GM19452 (cell line): ENCODE data around the gene ZNF358.

ENCODE experiments used
- ATAC-seq: cut with Tn5 transposase; IDR thresholded peaks from one replicate; pipeline ENCODE4 v1.9.1; 2021; ENCODE audit not compliant: unreplicated experiment

ZNF358 gene

GRCh38 chr19:7488736-7489353 is 27.1 kb upstream of the ZNF358 start, which contains the start of gene PEX11G:
Gene PEX11G (minus strand): TSS chr19:7489035. CDS start chr19:7489010, 25 bp downstream.
- ATAC-seq: peak; percentile 70

DNA sequence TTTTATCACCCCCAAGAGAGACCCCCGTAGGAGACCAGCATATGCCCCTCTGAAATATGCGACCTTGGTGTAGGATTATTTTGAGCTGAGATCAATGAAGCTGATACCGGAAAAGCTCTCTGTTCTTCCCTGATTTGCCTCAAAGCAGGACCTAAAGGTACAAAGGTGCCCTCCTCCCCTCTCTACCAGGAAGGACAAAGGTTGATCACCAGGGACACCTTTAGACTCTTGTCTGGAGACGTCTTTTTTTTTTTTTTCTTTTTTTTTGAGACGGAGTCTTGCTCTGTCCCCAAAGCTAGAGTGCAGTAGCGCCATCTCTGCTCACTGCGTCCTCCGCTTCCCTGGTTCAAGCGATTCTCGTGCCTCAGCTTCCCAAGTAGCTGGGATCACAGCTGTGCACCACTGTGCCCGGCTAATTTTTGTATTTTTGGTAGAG is 26.3 kb upstream of the ZNF358 start:
- no peak for ATAC-seq

DNA sequence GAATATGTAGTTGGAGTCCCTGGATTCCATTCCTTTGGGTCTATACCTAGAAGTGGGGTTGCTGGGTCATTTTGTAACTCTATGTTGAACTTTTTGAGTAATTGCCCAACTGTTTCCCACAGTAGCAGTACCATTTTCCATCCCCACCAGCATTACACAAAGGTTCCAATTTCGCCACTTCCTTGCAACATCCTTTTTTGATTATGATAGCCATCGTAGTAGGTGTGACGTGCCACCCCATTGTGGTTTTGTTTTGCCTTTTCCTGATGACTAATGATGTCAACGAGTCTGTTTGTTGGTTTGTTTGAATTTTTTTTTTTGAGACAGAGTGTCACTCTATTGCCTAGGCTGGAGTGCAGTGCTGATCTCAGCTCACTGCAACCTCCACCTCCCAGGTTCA is 23.8 kb upstream of the ZNF358 start:
- ATAC-seq: no peak

DNA sequence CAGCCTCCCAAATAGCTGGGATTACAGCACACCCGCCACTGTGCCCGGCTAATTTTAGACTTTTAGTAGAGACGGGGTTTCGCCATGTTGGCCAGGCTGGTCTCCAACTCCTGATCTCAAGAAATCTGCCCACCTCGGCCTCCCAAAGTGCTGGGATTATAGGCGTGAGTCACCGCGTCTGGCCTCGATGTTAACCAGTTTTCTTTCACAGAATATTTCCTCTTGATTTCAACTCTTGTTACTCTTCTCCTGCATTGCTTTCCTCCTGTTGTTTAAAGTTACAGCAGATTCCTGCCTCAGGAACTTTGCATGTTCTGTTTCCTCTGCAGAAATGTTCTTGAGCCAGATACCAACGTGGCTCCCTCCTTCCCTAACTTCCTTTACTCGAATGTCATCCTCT is 23.3 kb upstream of the ZNF358 start:
- ATAC-seq: no peak

DNA sequence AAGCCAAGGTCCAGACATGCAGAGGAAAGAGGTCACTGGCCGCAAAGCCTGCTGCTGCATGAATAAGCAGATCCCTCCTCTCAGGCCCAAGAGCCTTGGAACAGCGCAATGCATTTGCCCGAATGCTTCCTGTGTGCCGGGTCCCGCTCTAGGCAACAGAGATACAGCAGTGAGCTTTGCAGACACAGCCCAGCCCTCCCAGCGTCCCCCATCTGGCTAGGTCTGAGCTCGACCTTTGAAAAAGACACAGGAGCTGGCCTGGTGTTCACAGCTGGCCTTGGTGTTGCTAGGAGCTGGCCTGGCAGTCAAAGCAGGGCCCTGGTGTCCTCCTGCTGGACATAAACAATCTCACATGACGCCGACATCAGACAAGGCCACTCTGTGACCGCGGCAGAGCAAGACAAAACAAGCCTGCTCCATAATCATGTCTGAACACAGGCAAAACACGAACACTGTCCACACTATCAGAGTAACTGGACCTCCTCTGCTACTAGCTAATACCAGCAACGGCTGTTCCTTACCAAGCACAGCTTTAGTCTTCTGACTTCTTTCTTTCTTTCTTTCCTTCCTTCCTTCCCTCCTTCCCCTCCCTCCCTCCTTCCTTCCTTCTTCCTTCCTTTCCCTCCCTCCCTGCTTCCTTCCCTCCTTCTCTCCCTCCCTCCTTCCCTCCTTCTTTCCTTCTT is 21.3 kb upstream of the ZNF358 start:
- ATAC-seq: no peak

DNA sequence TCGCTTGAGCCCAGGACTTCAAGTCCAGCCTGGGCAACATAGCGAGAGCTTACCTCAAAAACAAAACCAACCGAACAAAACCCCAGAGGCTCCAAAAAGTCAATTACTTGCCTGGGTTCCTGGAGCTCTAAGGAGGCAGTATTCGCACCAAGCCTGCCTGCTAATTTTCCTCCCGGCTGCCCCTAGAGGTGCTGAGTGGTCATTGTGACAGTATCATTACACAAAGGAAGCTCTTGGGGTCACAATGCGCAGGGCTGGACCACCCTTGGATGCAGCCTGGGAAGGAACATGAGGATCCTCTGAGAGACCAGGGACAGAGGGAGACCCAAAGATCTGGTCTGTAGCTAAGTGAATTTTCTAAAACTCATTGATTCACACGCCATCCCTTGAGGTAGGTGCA is 18.6 kb upstream of the ZNF358 start:
- ATAC-seq: no peak

DNA sequence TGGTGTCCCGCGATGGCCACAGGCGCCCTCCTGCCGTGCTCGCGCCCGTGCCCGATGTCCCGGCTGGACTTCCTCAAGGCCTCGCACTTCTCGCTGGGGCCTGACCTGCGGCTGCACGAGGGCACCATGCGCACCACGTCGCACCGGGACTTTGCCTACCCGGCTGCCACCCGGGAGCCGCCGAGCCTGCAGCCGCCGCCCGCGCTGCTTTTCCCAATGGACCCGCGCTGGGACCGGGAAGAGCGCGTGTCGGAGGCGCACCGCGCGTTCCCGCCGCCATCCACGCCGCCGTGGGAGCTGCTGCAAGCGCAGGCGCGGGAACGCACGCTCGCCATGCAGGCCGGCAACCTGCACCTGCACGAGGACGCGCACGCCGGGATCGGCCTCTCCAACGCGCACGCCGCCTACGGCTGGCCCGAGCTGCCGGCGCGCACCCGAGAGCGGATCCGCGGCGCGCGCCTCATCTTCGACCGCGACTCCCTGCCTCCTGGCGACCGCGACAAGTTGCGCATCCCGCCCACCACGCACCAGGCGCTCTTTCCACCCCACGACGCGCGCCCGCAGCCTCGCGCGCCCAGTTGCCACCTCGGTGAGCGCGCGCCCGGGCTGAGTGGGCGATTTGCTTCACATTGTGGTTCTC is 15.0 kb upstream of the ZNF358 start:
- no peak for ATAC-seq

GRCh38 chr19:7502552-7502951 is 13.4 kb upstream of the ZNF358 start:
- ATAC-seq: no peak

- no peak for ATAC-seq
Measured at GRCh38 chr19:7504684-7505083, 11.2 kb upstream of the ZNF358 start.

- no peak for ATAC-seq
Measured at GRCh38 chr19:7505288-7505681, 10.6 kb upstream of the ZNF358 start.

GRCh38 chr19:7505682-7506384 is 10.1 kb upstream of the ZNF358 start:
- ATAC-seq: no peak

GRCh38 chr19:7506385-7507328 is 9.2 kb upstream of the ZNF358 start:
- ATAC-seq: no peak

DNA sequence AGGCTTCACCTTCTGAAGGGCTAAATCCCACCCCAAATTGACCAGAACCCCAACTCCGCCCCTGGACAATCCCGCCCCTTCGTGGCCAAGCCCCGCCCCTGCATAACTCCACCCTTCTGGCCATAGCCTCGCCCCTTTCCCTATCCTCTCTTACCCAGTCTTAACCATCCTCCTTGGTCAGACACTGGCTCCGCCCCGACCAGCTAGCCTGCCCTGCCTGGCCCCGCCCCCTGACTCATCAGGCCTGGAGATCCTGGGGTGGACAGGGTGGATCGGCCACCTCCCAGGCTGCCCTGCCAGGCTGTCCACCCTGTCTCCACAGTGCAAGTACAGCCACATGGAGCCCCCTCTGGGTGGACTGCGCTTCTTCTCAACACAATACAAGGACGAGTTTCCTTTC is 8.0 kb upstream of the ZNF358 start:
- no peak for ATAC-seq

GRCh38 chr19:7509625-7510024 is 6.3 kb upstream of the ZNF358 start:
- no peak for ATAC-seq

DNA sequence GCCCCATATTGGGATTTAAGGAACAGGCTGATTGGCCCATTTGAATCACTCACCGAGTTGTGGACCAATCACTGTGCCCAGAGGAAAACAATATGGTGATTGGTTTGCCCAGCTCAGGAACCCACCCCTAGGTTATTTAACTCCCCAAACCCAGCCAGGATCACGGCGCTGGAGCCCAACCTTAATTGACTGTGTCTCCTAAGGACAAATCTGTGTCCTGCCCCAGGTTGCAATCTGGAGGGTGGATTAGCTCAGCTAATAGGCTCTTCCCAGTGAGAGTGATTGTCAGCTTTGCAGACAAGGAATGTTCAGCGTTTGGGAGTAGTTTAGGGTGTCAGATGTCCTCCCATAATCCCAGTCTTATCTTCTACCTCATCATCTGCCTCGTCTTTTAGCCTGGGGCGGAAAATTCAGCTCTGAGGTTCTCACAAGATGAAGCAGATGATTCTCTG is 3.5 kb upstream of the ZNF358 start:
- ATAC-seq: no peak

GRCh38 chr19:7513809-7514642 is 1.9 kb upstream of the ZNF358 start:
- no peak for ATAC-seq

- no peak for ATAC-seq
Measured at GRCh38 chr19:7515110-7515644, 726 bp upstream of the ZNF358 start.

- ATAC-seq: no peak
Measured at GRCh38 chr19:7516333-7516732, 430 bp downstream of the ZNF358 start.

GRCh38 chr19:7516878-7517277 is 975 bp downstream of the ZNF358 start:
- no peak for ATAC-seq
